SK-N-SH treated with all-trans-retinoic acid at 6 μM for 48 hours (cell line): ENCODE data around the gene FAM117A.

Experiments used
- ESRRG ChIP-seq: fragments of 250-450 bp; sonication (Bioruptor Pico); IDR thresholded peaks from 2 replicates; pipeline ENCODE4 v1.6.1; 2021; ENCODE audit warnings: mild to moderate bottlenecking
- PATZ1 ChIP-seq: fragments of 250-450 bp; sonication (Bioruptor Pico); IDR thresholded peaks from 2 replicates; pipeline ENCODE4 v1.8.0; 2020; ENCODE audit warnings: mild to moderate bottlenecking, moderate library complexity, borderline replicate concordance

GRCh38 chr17:49707608-49708514 lies 56.1 kb downstream of the FAM117A start, which contains the start of gene SLC35B1:
- TF ChIP-seq ESRRG (CRISPR knock-in tag) (no peak), PATZ1 (CRISPR knock-in tag) (no peak)
